ENCODE results near the gene PIGR. TPM values are rescaled to one million over a fixed set of nuclear protein-coding genes. Genes with fewer than 3 reads are reported as not detected.

Gene PIGR
- total and polyA plus RNA-seq, 2 of the 4 experiments (the other 2 are of a cell fraction) = not detected

- no peak overlapping the region for H3K27ac ChIP-seq (ENCODE audit: insufficient read depth, low read length)
- no peaks in the 10 kb centered on the region for H3K79me1 ChIP-seq (ENCODE audit: low read depth in 1 of 2, low read length in 2 of 2)
- H2AK5ac ChIP-seq (ENCODE audit: low read depth, low read length) = no peak overlapping the region
- H3K18ac ChIP-seq (ENCODE audit: low read depth, low read length) = no peak overlapping the region
- ChIA-PET CTCF (no interaction called here), POLR2A (ENCODE audit: unreplicated experiment) (no interaction called here)
- no peak for TF ChIP-seq ELK1 (IDR thresholded peaks at IDR 0.05; ENCODE audit: borderline replicate concordance, low read depth, low read length)
- TF ChIP-seq SMC3 (IDR thresholded peaks at IDR 0.05; ENCODE audit: low read depth, low read length) = no peak
- no peak for TF ChIP-seq RCOR1 (IDR thresholded peaks at IDR 0.05; ENCODE audit: insufficient replicate concordance, low read length)
- TF ChIP-seq CHD1 (IDR thresholded peaks at IDR 0.05; ENCODE audit: low read depth, low read length) = no peak
- TF ChIP-seq MAFK (IDR thresholded peaks at IDR 0.05; ENCODE audit: low read depth, low read length) = no peak
- no peak overlapping the region for H2BK5ac ChIP-seq (ENCODE audit: low read depth, low read length, poor library complexity, severe bottlenecking)
- no peaks in the 10 kb centered on the region for H4K20me1 ChIP-seq (ENCODE audit: insufficient read depth, low read length)
- H3K14ac ChIP-seq (replicated peaks; ENCODE audit: low read depth, low read length) = no peak overlapping the region
- H2AFZ ChIP-seq (replicated peaks; ENCODE audit: low read length, poor library complexity) = no peak overlapping the region
- no peak overlapping the region for H2BK120ac ChIP-seq (ENCODE audit: low read depth, low read length)
- in situ Hi-C loops (cut with MboI; ENCODE audit: low sequenced_read_pairs) (no loop called here), intact Hi-C loops (cut with micrococcal nuclease) (loop anchor here (5.0 kb wide), 1 partner anchor 138 kb away; no protein-coding TSS in a partner anchor), dilution Hi-C loops (cut with HindIII; ENCODE audit: low sequenced_read_pairs, unreplicated experiment) (no loop called here)
- no peak overlapping the region for H4K91ac ChIP-seq (ENCODE audit: insufficient read depth, low read depth, low read length)
- no peak overlapping the region for H4K8ac ChIP-seq (ENCODE audit: low read depth in 2 of 2, low read length in 2 of 2)
- H3K56ac ChIP-seq (ENCODE audit: extremely low read depth, insufficient read depth, low read length) = no peak overlapping the region
- peaks cover 50% of the 10 kb centered on the region for H3K27me3 ChIP-seq (ENCODE audit: control insufficient read depth, insufficient read depth, low read length)
- no peaks in the 10 kb centered on the region for H3K9me3 ChIP-seq (ENCODE audit: control insufficient read depth, insufficient read depth, low read length)
- WGBS, 2 experiments (ENCODE audit: extremely low coverage in 2 of 2, insufficient read length in 1 of 2) = 74% methylated on average over 5 of the region's 13 CpGs; no CpG with 5 or more reads in 1 of the 2 experiments
- no peak overlapping the region for H3K4me3 ChIP-seq (ENCODE audit: insufficient read depth, low read depth, low read length)
- DNase-seq = no peak
- H3K4me1 ChIP-seq (ENCODE audit: control insufficient read depth, insufficient read depth, low read length) = no peaks in the 10 kb centered on the region
- H3K9ac ChIP-seq (ENCODE audit: low read depth, low read length) = no peak overlapping the region
- no peak overlapping the region for H3K4me2 ChIP-seq (ENCODE audit: low read depth, low read length)
- H2AK9ac ChIP-seq (replicated peaks; ENCODE audit: low read depth, low read length, poor library complexity) = no peak overlapping the region
- no peak overlapping the region for H3K4ac ChIP-seq (ENCODE audit: low read depth, low read length)
- no peaks in the 10 kb centered on the region for H3K9me1 ChIP-seq (ENCODE audit: insufficient read depth, low read length)
- H2BK15ac ChIP-seq (ENCODE audit: low read depth, low read length) = no peak overlapping the region
- H3K23ac ChIP-seq (ENCODE audit: low read depth, low read length) = no peak overlapping the region
- no peak overlapping the region for H4K5ac ChIP-seq (ENCODE audit: low read depth, low read length)
- ATAC-seq (ENCODE audit: low read depth) = no peak
- H3K36me3 ChIP-seq (ENCODE audit: control insufficient read depth, insufficient read depth, low read length) = no peaks in the 10 kb centered on the region
- BruUV-seq (replicated peaks) = no TSS peak
- H2BK20ac ChIP-seq (ENCODE audit: low read depth, low read length) = no peak overlapping the region
These were observed 7.1 kb downstream of the PIGR start for GRCh38 chr1:206939131-206939530.

Measured in IMR-90 (cell line).